IMR-90 (cell line): Measurements from ENCODE around the gene PMF1. TPM values are rescaled to one million over a fixed set of nuclear protein-coding genes. Genes with fewer than 3 reads are reported as not detected.
A peak's percentile ranks its signal among the peaks of the same experiment; 100 is the strongest.

Source experiments
- ATAC-seq: fragments of 200-7000 bp; cut with Tn5 transposase; 2 replicates; pipeline ENCODE4 v1.9.1; 2020; ENCODE audit warnings: low read depth, mild to moderate bottlenecking, moderate library complexity
- BruUV-seq: library from RNA; stranded (reverse); fragments of 400-500 nt; replicated peaks from 2 replicates; lab custom pipeline; 2021; lab: Mats Ljungman, UMichigan
- CTCF ChIA-PET: fragments of 300-600 bp; formaldehyde crosslinking; extraction: SDS; loops from one replicate; lab custom pipeline; 2021; ENCODE audit warnings: antibody characterized with exemption; lab: Yijun Ruan, JAX
- POLR2A ChIA-PET: fragments of 300-600 bp; sonication (Branson Sonifier 250); formaldehyde crosslinking; loops from one replicate; lab custom pipeline; 2022; ENCODE audit warnings: antibody characterized with exemption; ENCODE audit not compliant: unreplicated experiment; lab: Charles Lee
- DNase-seq: peaks from one replicate; pipeline ENCODE4 v3.0.0; 2013
- H2AFZ ChIP-seq: replicated peaks from 2 replicates; pipeline ENCODE3; 2013; ENCODE audit warnings: low read length, mild to moderate bottlenecking; ENCODE audit not compliant: poor library complexity
- H2AK5ac ChIP-seq: 2 replicates; pipeline ENCODE4 v1.6.1; 2013; ENCODE audit warnings: low read depth, low read length, inconsistent platforms
- H2AK9ac ChIP-seq: replicated peaks from 2 replicates; pipeline ENCODE3; 2013; ENCODE audit warnings: mild to moderate bottlenecking, low read depth, low read length, moderate library complexity; ENCODE audit not compliant: poor library complexity
- H2BK120ac ChIP-seq: 2 replicates; pipeline ENCODE4 v1.6.1; 2013; ENCODE audit warnings: low read depth, low read length, inconsistent platforms
- H2BK15ac ChIP-seq: 3 replicates; pipeline ENCODE4 v1.6.1; 2013; ENCODE audit warnings: low read depth, low read length, inconsistent platforms
- H2BK20ac ChIP-seq: 2 replicates; pipeline ENCODE4 v1.6.1; 2013; ENCODE audit warnings: low read depth, mild to moderate bottlenecking, inconsistent platforms, low read length, moderate library complexity
- H2BK5ac ChIP-seq: 2 replicates; pipeline ENCODE4 v1.6.1; 2013; ENCODE audit warnings: mild to moderate bottlenecking, low read depth, low read length, inconsistent platforms; ENCODE audit not compliant: poor library complexity, severe bottlenecking
- H3K14ac ChIP-seq: replicated peaks from 2 replicates; pipeline ENCODE4 v1.6.1; 2013; ENCODE audit warnings: low read depth, low read length, inconsistent platforms
- H3K18ac ChIP-seq: 2 replicates; pipeline ENCODE4 v1.6.1; 2013; ENCODE audit warnings: low read depth, low read length, control low read depth
- H3K23ac ChIP-seq: 2 replicates; pipeline ENCODE4 v1.6.1; 2013; ENCODE audit warnings: low read depth, low read length, inconsistent platforms
- H3K27ac ChIP-seq: 2 replicates; pipeline ENCODE4 v1.5.1; 2013; ENCODE audit warnings: mild to moderate bottlenecking, control low read depth, low read length; ENCODE audit not compliant: insufficient read depth
- H3K27me3 ChIP-seq: 2 replicates; pipeline ENCODE4 v1.6.1; 2013; ENCODE audit warnings: low read length; ENCODE audit not compliant: control insufficient read depth, insufficient read depth
- H3K36me3 ChIP-seq: 2 replicates; pipeline ENCODE4 v1.6.1; 2013; ENCODE audit warnings: low read length, mixed read lengths; ENCODE audit not compliant: control insufficient read depth, insufficient read depth
- H3K4ac ChIP-seq: 2 replicates; pipeline ENCODE4 v1.6.1; 2013; ENCODE audit warnings: low read depth, low read length, inconsistent platforms
- H3K4me1 ChIP-seq: 2 replicates; pipeline ENCODE4 v1.6.1; 2013; ENCODE audit warnings: low read length, mixed read lengths; ENCODE audit not compliant: control insufficient read depth, insufficient read depth
- H3K4me2 ChIP-seq: 2 replicates; pipeline ENCODE4 v1.6.1; 2013; ENCODE audit warnings: low read depth, mild to moderate bottlenecking, control low read depth, low read length, moderate library complexity
- H3K4me3 ChIP-seq: 2 replicates; pipeline ENCODE4 v1.5.1; 2013; ENCODE audit warnings: low read depth, mild to moderate bottlenecking, control low read depth, low read length, moderate library complexity; ENCODE audit not compliant: insufficient read depth
- H3K56ac ChIP-seq: 2 replicates; pipeline ENCODE4 v1.6.1; 2013; ENCODE audit warnings: low read length, inconsistent platforms; ENCODE audit not compliant: insufficient read depth; ENCODE audit errors: extremely low read depth
- H3K79me1 ChIP-seq, 2 experiments: 2 replicates each; pipeline ENCODE4 v1.6.1; 2013; ENCODE audit warnings: low read length in 2 of 2, inconsistent platforms in 1 of 2, low read depth in 1 of 2
- H3K9ac ChIP-seq: 2 replicates; pipeline ENCODE4 v1.6.1; 2013; ENCODE audit warnings: low read depth, low read length, control low read depth
- H3K9me1 ChIP-seq: 2 replicates; pipeline ENCODE4 v1.6.1; 2013; ENCODE audit warnings: low read length, inconsistent platforms; ENCODE audit not compliant: insufficient read depth
- H3K9me3 ChIP-seq: 2 replicates; pipeline ENCODE4 v1.6.1; 2013; ENCODE audit warnings: low read length; ENCODE audit not compliant: control insufficient read depth, insufficient read depth
- H4K20me1 ChIP-seq: 2 replicates; pipeline ENCODE4 v1.6.1; 2013; ENCODE audit warnings: low read length, inconsistent platforms; ENCODE audit not compliant: insufficient read depth
- H4K5ac ChIP-seq: 2 replicates; pipeline ENCODE4 v1.6.1; 2013; ENCODE audit warnings: mild to moderate bottlenecking, low read depth, low read length, control low read depth
- H4K8ac ChIP-seq, 2 experiments: 2 replicates each; pipeline ENCODE4 v1.6.1; 2013; ENCODE audit warnings: low read depth in 2 of 2, low read length in 2 of 2, control low read depth in 1 of 2, inconsistent platforms in 1 of 2
- H4K91ac ChIP-seq: 2 replicates; pipeline ENCODE4 v1.6.1; 2013; ENCODE audit warnings: low read depth, low read length, inconsistent platforms; ENCODE audit not compliant: insufficient read depth
- BHLHE40 ChIP-seq: fragments of 150-350 bp; IDR thresholded peaks from 2 replicates; pipeline ENCODE4 v1.6.1; 2016; ENCODE audit warnings: mild to moderate bottlenecking, low read depth, low read length
- CEBPB ChIP-seq: IDR thresholded peaks from 2 replicates; pipeline ENCODE4 v1.6.1; 2012; ENCODE audit warnings: low read depth, low read length, improper control_type of control experiment
- CHD1 ChIP-seq: IDR thresholded peaks from 2 replicates; pipeline ENCODE4 v1.6.1; 2012; ENCODE audit warnings: low read depth, low read length, improper control_type of control experiment
- FOS ChIP-seq: fragments of 150-350 bp; IDR thresholded peaks from 2 replicates; pipeline ENCODE4 v1.6.1; 2016; ENCODE audit warnings: low read depth, low read length
- MAFK ChIP-seq: IDR thresholded peaks from 2 replicates; pipeline ENCODE4 v1.6.1; 2012; ENCODE audit warnings: low read depth, low read length, improper control_type of control experiment
- MAZ ChIP-seq: IDR thresholded peaks from 2 replicates; pipeline ENCODE4 v1.6.1; 2012; ENCODE audit warnings: low read depth, mild to moderate bottlenecking, low read length, improper control_type of control experiment, moderate library complexity, borderline replicate concordance
- MXI1 ChIP-seq: IDR thresholded peaks from 2 replicates; pipeline ENCODE4 v1.6.1; 2012; ENCODE audit warnings: low read depth, mild to moderate bottlenecking, low read length, moderate library complexity, borderline replicate concordance
- NFE2L2 ChIP-seq: fragments of 150-350 bp; IDR thresholded peaks from 2 replicates; pipeline ENCODE4 v1.6.1; 2016; ENCODE audit warnings: low read depth, mild to moderate bottlenecking, low read length
- POLR2A ChIP-seq: IDR thresholded peaks from 2 replicates; pipeline ENCODE4 v1.6.1; 2012; ENCODE audit warnings: mild to moderate bottlenecking, low read depth, low read length
- RAD21 ChIP-seq: IDR thresholded peaks from 2 replicates; pipeline ENCODE4 v1.6.1; 2012; ENCODE audit warnings: low read length, improper control_type of control experiment
- RCOR1 ChIP-seq: IDR thresholded peaks from 2 replicates; pipeline ENCODE4 v1.6.1; 2012; ENCODE audit warnings: mild to moderate bottlenecking, low read length, improper control_type of control experiment; ENCODE audit not compliant: insufficient replicate concordance
- RFX5 ChIP-seq: IDR thresholded peaks from 2 replicates; pipeline ENCODE4 v1.8.0; 2012; ENCODE audit warnings: low read depth, mild to moderate bottlenecking, low read length, moderate library complexity
- SMC3 ChIP-seq: fragments of 150-350 bp; IDR thresholded peaks from 2 replicates; pipeline ENCODE4 v1.6.1; 2016; ENCODE audit warnings: low read depth, mild to moderate bottlenecking, antibody characterized with exemption, low read length, moderate library complexity
- WGBS, 2 experiments: methylation state at CpG; one replicate each; pipeline versions ENCODE4 v1.1.5 to v1.1.7; 2013; ENCODE audit warnings: missing lambda C conversion rate in 2 of 2; ENCODE audit not compliant: insufficient read length in 1 of 2; ENCODE audit errors: extremely low coverage in 2 of 2; 5-methylcytosine and 5-hydroxymethylcytosine counted together
- dilution Hi-C: fragments of 300-500 bp; cut with HindIII; formaldehyde crosslinking; loops from one replicate; pipeline ENCODE4 v1.14.3; 2018; ENCODE audit warnings: low sequenced_read_pairs; ENCODE audit not compliant: unreplicated experiment
- in situ Hi-C: fragments of 300-500 bp; cut with MboI; formaldehyde crosslinking; loops from 3 replicates; pipeline ENCODE4 v1.14.3; 2019; ENCODE audit warnings: low sequenced_read_pairs, inconsistent platforms, mixed read lengths
- intact Hi-C: fragments of 100-400 bp; cut with micrococcal nuclease; formaldehyde crosslinking; loops from 2 replicates; pipeline ENCODE4 v1.10.0; 2022
- polyA plus RNA-seq, 3 experiments: library from polyadenylated mRNA; depleted of rRNA; stranded (reverse); fragments of >200 nt; gene quantifications; 2 replicates each; pipeline ENCODE4 v1.2.3, GENCODE V29; 2012; ENCODE audit warnings: low replicate concordance in 1 of 3
- total RNA-seq: library from RNA; depleted of rRNA; stranded (reverse); fragments of >200 nt; gene quantifications from 2 replicates; pipeline ENCODE4 v1.2.3, GENCODE V29; 2012
- TF ChIP-seq, protein P1 (sequence below): fragments of 150-350 bp; IDR thresholded peaks from 2 replicates; pipeline ENCODE4 v1.6.1; 2016; ENCODE audit warnings: low read depth, mild to moderate bottlenecking, low read length, moderate library complexity, borderline replicate concordance
- TF ChIP-seq, protein P2 (sequence below): conservative IDR thresholded peaks from 2 replicates; pipeline ENCODE4 v1.5.1; 2012; ENCODE audit warnings: mild to moderate bottlenecking, low read depth, low read length, improper control_type of control experiment
- TF ChIP-seq, protein P3 (sequence below): fragments of 150-350 bp; IDR thresholded peaks from 2 replicates; pipeline ENCODE4 v1.6.1; 2017; ENCODE audit warnings: mild to moderate bottlenecking, antibody characterized with exemption, low read length, low read depth

Gene PMF1
- total and polyA plus RNA-seq, 2 of the 4 experiments (the other 2 are of a cell fraction): 54.8 to 73.4 TPM

DNA sequence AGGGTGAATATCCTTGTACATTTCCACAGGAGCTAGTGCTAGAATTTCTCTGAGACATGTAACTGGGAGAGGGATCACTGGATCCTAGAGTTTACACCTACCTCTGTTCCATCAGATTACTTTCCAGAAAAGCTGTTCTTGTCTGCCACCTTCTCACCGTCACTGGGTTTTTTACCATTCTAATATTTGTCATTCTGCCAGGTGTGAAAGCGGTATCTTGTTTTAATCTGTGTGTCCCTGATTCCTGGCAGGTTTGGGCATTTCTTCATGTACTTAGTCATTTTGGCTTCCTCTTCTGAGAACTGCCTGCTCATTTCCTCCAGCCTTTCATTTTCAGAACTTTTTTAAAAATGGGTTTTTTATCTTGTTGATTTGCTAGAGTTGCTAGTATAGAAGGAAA, 5.1 kb downstream of the PMF1 start:
- Histone ChIP-seq H2AK9ac (no peak overlapping the region), H4K20me1 (no peaks in the 10 kb centered on the region), H2AK5ac (no peak overlapping the region), H3K9me1 (peaks cover 5% of the 10 kb centered on the region; the same call in 1 of the 2 replicates), H2AFZ (no peak overlapping the region), H4K5ac (no peak overlapping the region), H2BK5ac (no peak overlapping the region), H3K23ac (no peak overlapping the region), H3K56ac (no peak overlapping the region), H3K18ac (no peak overlapping the region), H3K4me1 (peaks cover 2% of the 10 kb centered on the region; the same call in 1 of the 2 replicates), H4K8ac (no peak overlapping the region), H3K14ac (no peak overlapping the region), H3K4me2 (no peak overlapping the region), H3K9ac (no peak overlapping the region), H2BK120ac (no peak overlapping the region), H3K36me3 (peaks cover 8% of the 10 kb centered on the region), H3K9me3 (no peaks in the 10 kb centered on the region), H2BK20ac (no peak overlapping the region), H3K27me3 (no peaks in the 10 kb centered on the region), H3K79me1 (peaks cover 19 to 49% of the 10 kb centered on the region in 2 experiments), H2BK15ac (no peak overlapping the region), H3K27ac (no peak overlapping the region), H3K4me3 (no peak overlapping the region), H3K4ac (no peak overlapping the region), H4K91ac (no peak overlapping the region)
- TF ChIP-seq, protein P1, sequence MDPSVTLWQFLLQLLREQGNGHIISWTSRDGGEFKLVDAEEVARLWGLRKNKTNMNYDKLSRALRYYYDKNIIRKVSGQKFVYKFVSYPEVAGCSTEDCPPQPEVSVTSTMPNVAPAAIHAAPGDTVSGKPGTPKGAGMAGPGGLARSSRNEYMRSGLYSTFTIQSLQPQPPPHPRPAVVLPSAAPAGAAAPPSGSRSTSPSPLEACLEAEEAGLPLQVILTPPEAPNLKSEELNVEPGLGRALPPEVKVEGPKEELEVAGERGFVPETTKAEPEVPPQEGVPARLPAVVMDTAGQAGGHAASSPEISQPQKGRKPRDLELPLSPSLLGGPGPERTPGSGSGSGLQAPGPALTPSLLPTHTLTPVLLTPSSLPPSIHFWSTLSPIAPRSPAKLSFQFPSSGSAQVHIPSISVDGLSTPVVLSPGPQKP: no peak
- TF ChIP-seq BHLHE40 (no peak), RCOR1 (no peak), POLR2A (no peak), FOS (no peak), RFX5 (no peak), SMC3 (no peak), NFE2L2 (no peak), MAZ (no peak), CEBPB (no peak), MXI1 (no peak), RAD21 (no peak), CHD1 (no peak), MAFK (no peak)
- TF ChIP-seq, protein P2, sequence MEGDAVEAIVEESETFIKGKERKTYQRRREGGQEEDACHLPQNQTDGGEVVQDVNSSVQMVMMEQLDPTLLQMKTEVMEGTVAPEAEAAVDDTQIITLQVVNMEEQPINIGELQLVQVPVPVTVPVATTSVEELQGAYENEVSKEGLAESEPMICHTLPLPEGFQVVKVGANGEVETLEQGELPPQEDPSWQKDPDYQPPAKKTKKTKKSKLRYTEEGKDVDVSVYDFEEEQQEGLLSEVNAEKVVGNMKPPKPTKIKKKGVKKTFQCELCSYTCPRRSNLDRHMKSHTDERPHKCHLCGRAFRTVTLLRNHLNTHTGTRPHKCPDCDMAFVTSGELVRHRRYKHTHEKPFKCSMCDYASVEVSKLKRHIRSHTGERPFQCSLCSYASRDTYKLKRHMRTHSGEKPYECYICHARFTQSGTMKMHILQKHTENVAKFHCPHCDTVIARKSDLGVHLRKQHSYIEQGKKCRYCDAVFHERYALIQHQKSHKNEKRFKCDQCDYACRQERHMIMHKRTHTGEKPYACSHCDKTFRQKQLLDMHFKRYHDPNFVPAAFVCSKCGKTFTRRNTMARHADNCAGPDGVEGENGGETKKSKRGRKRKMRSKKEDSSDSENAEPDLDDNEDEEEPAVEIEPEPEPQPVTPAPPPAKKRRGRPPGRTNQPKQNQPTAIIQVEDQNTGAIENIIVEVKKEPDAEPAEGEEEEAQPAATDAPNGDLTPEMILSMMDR: no peak
- TF ChIP-seq, protein P3, sequence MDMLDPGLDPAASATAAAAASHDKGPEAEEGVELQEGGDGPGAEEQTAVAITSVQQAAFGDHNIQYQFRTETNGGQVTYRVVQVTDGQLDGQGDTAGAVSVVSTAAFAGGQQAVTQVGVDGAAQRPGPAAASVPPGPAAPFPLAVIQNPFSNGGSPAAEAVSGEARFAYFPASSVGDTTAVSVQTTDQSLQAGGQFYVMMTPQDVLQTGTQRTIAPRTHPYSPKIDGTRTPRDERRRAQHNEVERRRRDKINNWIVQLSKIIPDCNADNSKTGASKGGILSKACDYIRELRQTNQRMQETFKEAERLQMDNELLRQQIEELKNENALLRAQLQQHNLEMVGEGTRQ: no peak
- WGBS, 2 experiments: no CpG with 5 or more reads among the region's 2 CpGs
- intact Hi-C loops: no loop called here
- in situ Hi-C loops: no loop called here
- DNase-seq (peak; percentile 30), ATAC-seq (no peak)
- BruUV-seq: no TSS peak
- dilution Hi-C loops: no loop called here
- ChIA-PET POLR2A (no interaction called here), CTCF (no interaction called here)
